ENCODE measurements around the gene DAB1. TPM values are rescaled to one million over a fixed set of nuclear protein-coding genes. Genes with fewer than 3 reads are reported as not detected.

DAB1 gene
- total and polyA plus RNA-seq, 10 of the 15 experiments (the other 5 are each of a cell fraction or from before 2014, with no cell fraction given), result 0.02 to 0.10 (median 0.03) TPM; not detected in 5

- no peak for TF ChIP-seq NBN (IDR thresholded peaks at IDR 0.05)
- TF ChIP-seq MEF2B (IDR thresholded peaks at IDR 0.05; ENCODE audit: partially characterized antibody, poor library complexity, severe bottlenecking), result no peak
- TF ChIP-seq NFXL1 (IDR thresholded peaks at IDR 0.05; ENCODE audit: borderline replicate concordance), result no peak
- no peak for TF ChIP-seq ZBTB4 (CRISPR knock-in tag; IDR thresholded peaks at IDR 0.05)
- no peak for TF ChIP-seq ZNF592 (IDR thresholded peaks at IDR 0.05)
Observed at GRCh38 chr1:57133686-57134085, 290.2 kb downstream of the DAB1 start (continued).
